ENCODE results near the gene TYR.
"Not testable (repeated sequence)": the region's sequence is repeated elsewhere in the genome, so short reads cannot be mapped to it uniquely, and the experiment has no call there.

TYR gene

GRCh38 chr11:89273220-89273619, 95.5 kb downstream of the TYR start:
- not testable (repeated sequence) for DNase-seq

- no peak for DNase-seq
Measured at GRCh38 chr11:89275966-89276365, 98.3 kb downstream of the TYR start.

- DNase-seq: no peak
Measured at GRCh38 chr11:89279176-89279575, 101.5 kb downstream of the TYR start.

- not testable (repeated sequence) for DNase-seq
Measured at GRCh38 chr11:89281032-89281677, 103.5 kb downstream of the TYR start.

- not testable (repeated sequence) for DNase-seq
Measured at GRCh38 chr11:89286601-89287000, 108.9 kb downstream of the TYR start.

- not testable (repeated sequence) for DNase-seq
Measured at GRCh38 chr11:89288004-89288403, 110.3 kb downstream of the TYR start.

- no peak for DNase-seq
Measured at GRCh38 chr11:89293965-89294679, 116.4 kb downstream of the TYR start.

GRCh38 chr11:89295023-89295422, 117.3 kb downstream of the TYR start:
- not testable (repeated sequence) for DNase-seq

GRCh38 chr11:89303029-89303428, 125.4 kb downstream of the TYR start:
- DNase-seq: not testable (repeated sequence)

- not testable (repeated sequence) for DNase-seq
Measured at GRCh38 chr11:89308272-89308671, 130.6 kb downstream of the TYR start.

GRCh38 chr11:89309321-89309985, 131.8 kb downstream of the TYR start:
- not testable (repeated sequence) for DNase-seq

GRCh38 chr11:89310607-89311006, 132.9 kb downstream of the TYR start:
- not testable (repeated sequence) for DNase-seq

- no peak for DNase-seq
Measured at GRCh38 chr11:89321401-89321800, 143.7 kb downstream of the TYR start.

- no peak for DNase-seq
Measured at GRCh38 chr11:89327885-89328284, 150.2 kb downstream of the TYR start.

GRCh38 chr11:89331940-89332339, 154.3 kb downstream of the TYR start:
- not testable (repeated sequence) for DNase-seq

GRCh38 chr11:89333704-89334103, 156.0 kb downstream of the TYR start:
- DNase-seq: not testable (repeated sequence)

GRCh38 chr11:89337100-89337650, 159.5 kb downstream of the TYR start:
- DNase-seq: not testable (repeated sequence)

GRCh38 chr11:89338073-89338472, 160.4 kb downstream of the TYR start:
- not testable (repeated sequence) for DNase-seq

- not testable (repeated sequence) for DNase-seq
Measured at GRCh38 chr11:89340450-89340849, 162.8 kb downstream of the TYR start.

- not testable (repeated sequence) for DNase-seq
Measured at GRCh38 chr11:89342880-89343572, 165.4 kb downstream of the TYR start.
